ENCODE data around the gene PARD6G.

GRCh38 chr18:80109676-80110078, 137.6 kb downstream of the PARD6G start:
- no peak for TF ChIP-seq CTCF (IDR thresholded peaks at IDR 0.05)
- no peak for TF ChIP-seq POLR2A (IDR thresholded peaks at IDR 0.05)
- no peak for TF ChIP-seq EP300 (IDR thresholded peaks at IDR 0.05)
